ENCODE measurements around the gene RACGAP1. TPM values are rescaled to one million over a fixed set of nuclear protein-coding genes. Genes with fewer than 3 reads are reported as not detected.
A peak's percentile ranks its signal among the peaks of the same experiment; 100 is the strongest.

Gene RACGAP1
- total and polyA plus RNA-seq, 3 donors from 2014 or later = 48.1 to 118 (median 60.6) TPM

DNA sequence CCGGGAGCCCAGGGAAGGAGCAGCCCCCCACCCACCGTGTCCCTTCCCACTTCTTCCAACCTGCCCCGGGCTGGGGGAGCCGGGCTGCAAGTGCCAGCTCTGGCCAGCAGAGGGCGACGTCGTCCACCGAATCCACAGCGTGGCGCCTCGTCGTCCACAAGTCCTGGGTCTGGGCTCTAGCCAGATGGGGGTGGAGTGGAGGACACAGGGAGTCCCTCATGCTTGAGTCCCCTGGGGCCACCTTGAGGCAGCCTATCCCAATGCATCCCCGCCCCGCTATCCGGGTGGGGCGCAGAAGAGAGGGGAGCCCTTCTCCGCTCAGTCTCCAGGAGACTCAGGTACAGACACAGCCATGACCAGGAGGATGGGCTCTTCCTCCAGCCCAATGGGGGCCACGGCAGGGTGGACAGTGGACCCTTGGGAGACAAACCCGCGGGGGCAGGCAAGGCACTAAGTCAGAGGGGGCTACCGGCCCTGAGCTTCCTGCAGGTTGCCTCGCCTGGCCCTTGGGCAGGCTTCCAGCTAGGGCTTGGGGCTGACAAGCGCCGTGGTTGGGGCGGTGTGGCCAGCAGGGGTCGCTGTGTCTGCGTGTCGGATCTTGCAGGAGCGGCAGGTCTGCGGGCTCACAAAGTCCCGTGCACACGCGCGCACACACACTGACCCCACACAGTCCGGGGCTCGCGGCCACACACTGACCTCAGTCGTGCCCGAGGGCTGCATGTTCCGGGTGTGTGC lies 58.1 kb downstream of the RACGAP1 start:
- peak overlapping the region; percentile 4 to 49 for H3K4me3 ChIP-seq
- 1 to 2% methylated on average over 12 to 35 of the region's 40 CpGs for WGBS, 2 donors

DNA sequence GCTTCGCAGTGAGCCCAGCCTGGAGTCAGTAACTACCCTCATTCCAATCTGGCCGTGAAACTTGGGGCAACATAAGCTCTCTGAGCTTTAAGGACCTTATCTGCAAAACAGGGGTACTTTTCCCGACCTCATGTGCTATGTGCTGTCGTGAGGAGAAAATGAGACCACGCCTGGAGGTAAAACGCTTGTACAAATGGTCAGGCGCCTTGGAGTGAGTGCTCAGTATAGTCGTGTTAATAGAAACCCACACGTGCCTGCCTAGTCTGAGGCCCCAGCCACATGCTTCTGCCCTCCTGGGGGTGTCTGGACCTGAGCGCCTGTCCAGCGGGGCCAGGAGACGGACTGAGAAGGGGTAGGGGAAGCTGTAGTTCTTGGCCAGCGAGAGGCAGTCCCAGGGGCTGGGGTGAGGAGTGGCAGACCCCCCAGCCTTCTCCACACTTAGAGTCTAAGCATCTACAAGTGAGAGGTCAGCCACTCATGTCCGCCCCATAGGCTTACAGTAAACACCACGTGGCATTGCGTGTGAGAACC lies 58.7 kb downstream of the RACGAP1 start:
- H3K36me3 ChIP-seq (ENCODE audit: low read depth, missing control alignments) = no peaks in the 10 kb centered on the region
- H3K9me3 ChIP-seq = no peaks in the 10 kb centered on the region
- no peak overlapping the region for H3K4me3 ChIP-seq
- no peaks in the 10 kb centered on the region for H3K27me3 ChIP-seq
- no peak for TF ChIP-seq POLR2A (IDR thresholded peaks at IDR 0.05)
- TF ChIP-seq, protein P1, sequence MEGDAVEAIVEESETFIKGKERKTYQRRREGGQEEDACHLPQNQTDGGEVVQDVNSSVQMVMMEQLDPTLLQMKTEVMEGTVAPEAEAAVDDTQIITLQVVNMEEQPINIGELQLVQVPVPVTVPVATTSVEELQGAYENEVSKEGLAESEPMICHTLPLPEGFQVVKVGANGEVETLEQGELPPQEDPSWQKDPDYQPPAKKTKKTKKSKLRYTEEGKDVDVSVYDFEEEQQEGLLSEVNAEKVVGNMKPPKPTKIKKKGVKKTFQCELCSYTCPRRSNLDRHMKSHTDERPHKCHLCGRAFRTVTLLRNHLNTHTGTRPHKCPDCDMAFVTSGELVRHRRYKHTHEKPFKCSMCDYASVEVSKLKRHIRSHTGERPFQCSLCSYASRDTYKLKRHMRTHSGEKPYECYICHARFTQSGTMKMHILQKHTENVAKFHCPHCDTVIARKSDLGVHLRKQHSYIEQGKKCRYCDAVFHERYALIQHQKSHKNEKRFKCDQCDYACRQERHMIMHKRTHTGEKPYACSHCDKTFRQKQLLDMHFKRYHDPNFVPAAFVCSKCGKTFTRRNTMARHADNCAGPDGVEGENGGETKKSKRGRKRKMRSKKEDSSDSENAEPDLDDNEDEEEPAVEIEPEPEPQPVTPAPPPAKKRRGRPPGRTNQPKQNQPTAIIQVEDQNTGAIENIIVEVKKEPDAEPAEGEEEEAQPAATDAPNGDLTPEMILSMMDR (IDR thresholded peaks at IDR 0.05) = no peak
- DNase-seq = no peak
- no peak overlapping the region for H3K27ac ChIP-seq
- H3K4me1 ChIP-seq = peaks cover 20% of the 10 kb centered on the region
- intact Hi-C loops (cut with DNase I; ENCODE audit: low total_unique reads) = no loop called here
- 47 to 61% methylated on average over 11 to 16 of the region's 16 CpGs for WGBS, 2 donors

More for the DNA sequence above, 58.1 kb downstream of the RACGAP1 start:
- Histone ChIP-seq H3K27me3 (no peaks in the 10 kb centered on the region), H3K36me3 (ENCODE audit: low read depth, missing control alignments) (no peaks in the 10 kb centered on the region), H3K4me1 (peaks cover 20% of the 10 kb centered on the region), H3K27ac (no peak overlapping the region), H3K9me3 (no peaks in the 10 kb centered on the region)
- intact Hi-C loops (cut with DNase I; ENCODE audit: low total_unique reads) = no loop called here
- TF ChIP-seq, protein P1 (IDR thresholded peaks at IDR 0.05) = peak; percentile 89 to 96 (median 92)
- no peak for TF ChIP-seq POLR2A (IDR thresholded peaks at IDR 0.05)
- peak; percentile 95 for DNase-seq

DNA sequence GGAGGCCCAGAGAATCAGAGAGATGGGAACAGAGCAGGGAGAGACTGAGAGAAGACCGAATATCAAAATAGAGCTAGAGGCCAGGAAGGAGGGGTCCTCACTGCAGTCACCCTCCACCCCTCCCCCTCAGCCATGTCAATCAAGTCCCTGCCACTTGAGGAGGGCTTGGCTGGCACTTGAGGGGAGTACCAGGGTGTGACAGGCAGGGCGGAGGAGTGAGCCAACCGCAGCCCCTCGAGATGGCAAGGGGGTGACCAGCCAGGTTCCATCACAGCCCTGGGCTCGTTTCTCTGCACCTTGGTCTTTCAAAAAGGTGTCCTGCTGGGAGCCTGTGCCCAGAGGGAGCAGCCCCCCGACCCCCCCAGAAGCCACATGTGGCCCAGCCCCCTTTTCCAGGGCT lies 59.5 kb downstream of the RACGAP1 start:
- WGBS, 2 donors = 80 to 81% methylated on average over 6 of the region's 6 CpGs
- Histone ChIP-seq H3K27me3 (no peaks in the 10 kb centered on the region), H3K36me3 (ENCODE audit: low read depth, missing control alignments) (no peaks in the 10 kb centered on the region), H3K4me3 (no peak overlapping the region), H3K27ac (no peak overlapping the region), H3K4me1 (peaks cover 21% of the 10 kb centered on the region), H3K9me3 (no peaks in the 10 kb centered on the region)
- DNase-seq = no peak
- no peak for TF ChIP-seq POLR2A (IDR thresholded peaks at IDR 0.05)
- TF ChIP-seq, protein P1 (IDR thresholded peaks at IDR 0.05) = no peak
- intact Hi-C loops (cut with DNase I; ENCODE audit: low total_unique reads) = no loop called here

DNA sequence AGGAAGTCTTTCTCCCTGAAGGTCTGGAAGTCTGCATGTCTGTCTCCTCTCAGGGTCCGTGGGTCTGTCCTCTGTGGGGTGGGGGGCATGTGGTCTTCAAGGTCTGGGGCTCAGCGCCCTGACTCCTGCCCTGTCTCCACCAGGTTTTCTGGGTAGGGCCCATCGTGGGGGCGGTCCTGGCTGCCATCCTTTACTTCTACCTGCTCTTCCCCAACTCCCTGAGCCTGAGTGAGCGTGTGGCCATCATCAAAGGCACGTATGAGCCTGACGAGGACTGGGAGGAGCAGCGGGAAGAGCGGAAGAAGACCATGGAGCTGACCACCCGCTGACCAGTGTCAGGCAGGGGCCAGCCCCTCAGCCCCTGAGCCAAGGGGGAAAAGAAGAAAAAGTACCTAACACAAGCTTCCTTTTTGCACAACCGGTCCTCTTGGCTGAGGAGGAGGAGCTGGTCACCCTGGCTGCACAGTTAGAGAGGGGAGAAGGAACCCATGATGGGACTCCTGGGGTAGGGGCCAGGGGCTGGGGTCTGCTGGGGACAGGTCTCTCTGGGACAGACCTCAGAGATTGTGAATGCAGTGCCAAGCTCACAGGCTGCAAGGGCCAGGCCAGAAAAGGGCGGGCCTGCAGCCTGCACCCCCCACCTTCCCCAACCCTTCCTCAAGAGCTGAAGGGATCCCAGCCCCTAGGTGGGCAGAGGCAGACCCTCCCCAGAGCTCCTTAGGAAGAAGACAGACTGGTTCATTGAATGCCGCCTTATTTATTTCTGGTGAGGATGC lies 60.3 kb downstream of the RACGAP1 start:
- 64 to 72% methylated on average over 7 to 13 of the region's 13 CpGs for WGBS, 2 donors
- intact Hi-C loops (cut with DNase I; ENCODE audit: low total_unique reads) = no loop called here
- TF ChIP-seq POLR2A (IDR thresholded peaks at IDR 0.05) = no peak
- TF ChIP-seq, protein P1 (IDR thresholded peaks at IDR 0.05) = no peak
- DNase-seq = no peak
- peaks cover 23% of the 10 kb centered on the region for H3K4me1 ChIP-seq
- no peak overlapping the region for H3K27ac ChIP-seq
- H3K9me3 ChIP-seq = no peaks in the 10 kb centered on the region
- no peaks in the 10 kb centered on the region for H3K36me3 ChIP-seq (ENCODE audit: low read depth, missing control alignments)
- H3K27me3 ChIP-seq = no peaks in the 10 kb centered on the region
- H3K4me3 ChIP-seq = no peak overlapping the region

All from testis (tissue), 3 donors.